Eye (tissue), 1 donor: Measurements from ENCODE around the gene STIP1.
A peak's percentile ranks its signal among the peaks of the same experiment; 100 is the strongest.

Source experiments
- DNase-seq: peaks from one replicate; pipeline ENCODE4 v3.0.0-alpha.2; 2015

Gene STIP1

DNA sequence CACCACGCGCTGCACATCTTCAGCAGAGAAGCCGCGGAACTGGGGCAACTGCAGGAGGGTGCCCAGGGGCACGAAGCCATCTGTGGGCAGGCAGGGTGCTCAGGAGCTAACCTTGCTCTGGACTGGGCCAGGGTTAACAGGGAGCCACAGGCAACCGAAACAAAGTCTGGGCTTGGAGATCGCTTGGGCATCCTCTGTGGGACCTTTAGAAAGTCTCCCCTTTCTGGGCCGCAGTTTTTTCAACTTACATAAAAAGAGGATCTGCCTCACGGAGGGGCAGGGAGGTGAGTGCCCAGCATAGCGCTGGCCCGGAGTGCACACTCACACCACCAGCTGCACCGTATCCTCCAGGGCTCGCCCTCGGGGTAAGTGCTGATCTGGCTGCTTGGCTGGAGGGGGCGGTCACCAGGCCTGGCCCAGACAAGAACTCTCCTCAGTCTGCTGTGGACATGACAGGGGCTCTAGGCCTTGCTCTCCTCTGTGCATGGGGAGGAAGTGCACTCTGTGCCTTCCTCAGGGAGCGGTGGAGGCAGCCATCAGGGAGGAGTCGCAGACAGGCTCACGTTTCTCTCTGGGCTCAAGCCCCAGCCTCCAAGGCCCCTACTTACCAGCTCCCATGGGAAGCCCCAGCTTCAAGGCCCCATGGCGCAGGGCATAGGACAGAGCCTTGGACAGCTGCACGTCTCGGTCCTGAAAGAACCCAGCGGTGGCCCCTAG is 39.1 kb downstream of the STIP1 start:
- DNase-seq: no peak

DNA sequence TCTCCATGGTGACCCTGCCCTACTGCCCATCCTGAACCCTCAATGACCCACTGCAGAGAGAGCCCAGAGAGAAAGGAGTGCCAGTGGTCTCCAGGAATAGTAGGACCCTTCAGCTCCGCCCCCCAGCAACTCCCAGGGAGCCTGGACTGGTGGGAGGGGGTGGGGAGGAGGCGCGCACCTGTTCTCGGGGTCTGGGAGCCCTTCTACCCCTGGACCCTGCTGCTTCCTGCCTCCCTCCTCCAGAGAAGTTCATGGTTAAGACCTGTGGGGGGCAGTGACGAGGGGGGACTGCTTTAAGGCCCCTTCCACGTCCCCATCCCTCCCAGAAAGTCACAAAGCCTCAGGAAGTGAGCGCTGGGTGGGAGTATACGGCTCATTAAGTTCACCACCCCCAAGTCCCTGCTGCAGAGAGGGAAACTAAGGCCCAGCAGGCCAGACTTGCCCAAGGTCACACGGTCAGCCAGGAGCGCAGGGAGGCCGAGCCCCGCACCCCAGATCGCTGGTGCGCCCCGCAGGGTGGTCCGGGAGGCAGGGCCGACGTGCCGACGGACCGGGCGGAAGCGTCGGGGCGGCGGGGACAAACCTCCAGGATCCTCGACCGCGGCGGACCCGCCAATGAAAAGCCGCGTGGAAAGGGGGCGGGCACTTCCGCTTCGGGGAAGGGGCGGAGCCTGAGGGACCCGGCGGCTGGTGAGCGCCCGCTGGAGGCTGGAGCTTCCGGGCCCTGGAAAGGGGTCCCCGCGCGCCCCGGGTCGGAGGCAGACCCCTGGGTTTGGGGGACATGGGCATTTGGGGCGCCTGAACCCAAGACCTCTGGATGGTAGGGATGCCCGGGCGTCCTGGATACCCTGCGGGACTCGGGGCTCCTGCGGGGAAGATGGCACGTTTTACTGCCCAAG is 39.9 kb downstream of the STIP1 start, which contains the start of the genes NUDT22 and TRPT1:
TSS of gene NUDT22 (plus strand) at position 667 of the 899 bp plus-strand sequence. CDS start 379 bp downstream, outside the sequence.
TSS of gene TRPT1 (minus strand) at position 579 of the 899 bp plus-strand sequence. CDS start at position 253, 326 bp downstream.
- peak; percentile 95 for DNase-seq

DNA sequence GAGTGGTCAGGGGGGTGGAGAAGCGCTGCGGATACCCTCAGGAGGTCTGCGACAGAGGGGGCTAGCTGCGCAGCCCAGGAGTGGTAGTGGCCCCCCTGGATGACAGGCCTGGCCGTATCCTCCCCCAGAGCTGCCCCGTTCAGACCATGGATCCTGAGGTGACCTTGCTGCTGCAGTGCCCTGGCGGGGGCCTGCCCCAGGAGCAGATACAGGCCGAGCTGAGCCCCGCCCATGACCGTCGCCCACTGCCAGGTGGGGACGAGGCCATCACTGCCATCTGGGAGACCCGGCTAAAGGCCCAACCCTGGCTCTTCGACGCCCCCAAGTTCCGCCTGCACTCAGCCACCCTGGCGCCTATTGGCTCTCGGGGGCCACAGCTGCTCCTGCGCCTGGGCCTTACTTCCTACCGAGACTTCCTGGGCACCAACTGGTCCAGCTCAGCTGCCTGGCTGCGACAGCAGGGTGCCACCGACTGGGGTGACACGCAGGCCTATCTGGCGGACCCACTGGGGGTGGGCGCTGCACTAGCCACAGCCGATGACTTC is 40.6 kb downstream of the STIP1 start:
- no peak for DNase-seq

DNA sequence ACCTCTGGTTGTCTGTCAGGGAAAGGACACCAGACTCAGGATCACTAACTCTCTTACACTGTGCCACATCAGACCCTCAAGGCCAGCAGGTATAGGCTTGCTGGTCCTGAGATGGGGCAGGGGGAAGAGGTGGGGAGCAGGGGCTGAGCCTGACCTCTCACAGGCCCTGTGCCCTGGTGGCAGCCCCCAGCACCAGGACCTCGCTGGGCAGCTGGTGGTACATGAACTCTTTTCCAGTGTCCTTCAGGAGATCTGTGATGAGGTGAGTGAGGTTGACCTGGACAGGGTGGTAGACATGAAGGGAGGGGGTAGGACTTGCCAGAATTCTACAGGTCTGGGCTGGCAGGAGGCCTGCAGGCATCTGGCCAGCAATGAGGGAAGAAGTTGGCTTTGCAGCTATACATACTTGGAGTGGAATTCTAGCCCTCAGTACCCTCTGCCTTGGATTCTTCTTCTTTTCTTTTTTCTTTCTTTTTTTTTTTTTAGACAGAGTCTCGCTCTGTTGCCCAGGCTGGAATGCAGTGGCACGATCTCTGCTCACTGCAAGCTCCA is 41.5 kb downstream of the STIP1 start:
- no peak for DNase-seq

DNA sequence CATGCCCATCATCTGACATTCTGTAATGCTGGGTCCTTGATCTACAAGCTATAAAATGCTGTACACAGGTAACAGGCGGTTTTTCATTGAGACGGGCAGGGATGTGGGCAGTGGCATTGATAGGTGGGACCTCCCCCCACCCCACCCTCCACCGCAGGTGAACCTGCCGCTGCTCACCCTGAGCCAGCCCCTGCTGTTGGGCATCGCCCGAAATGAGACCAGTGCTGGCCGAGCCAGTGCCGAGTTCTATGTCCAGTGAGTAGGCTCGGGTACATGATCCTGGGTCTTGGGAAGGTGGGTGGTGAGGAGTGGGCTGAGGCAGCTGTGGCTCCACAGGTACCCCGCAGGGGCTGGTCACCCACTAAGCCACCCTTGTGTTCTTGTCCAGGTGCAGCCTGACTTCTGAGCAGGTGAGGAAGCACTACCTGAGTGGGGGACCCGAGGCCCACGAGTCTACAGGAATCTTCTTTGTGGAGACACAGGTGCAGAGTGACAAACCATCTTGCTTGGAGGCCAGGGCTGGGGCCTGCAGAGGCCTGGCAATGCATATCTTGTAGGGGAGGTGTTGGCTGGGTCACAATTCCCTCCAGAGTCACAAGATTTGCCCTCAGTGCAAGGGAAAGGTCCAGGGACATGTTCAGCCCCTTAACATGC is 43.2 kb downstream of the STIP1 start:
- no peak for DNase-seq

DNA sequence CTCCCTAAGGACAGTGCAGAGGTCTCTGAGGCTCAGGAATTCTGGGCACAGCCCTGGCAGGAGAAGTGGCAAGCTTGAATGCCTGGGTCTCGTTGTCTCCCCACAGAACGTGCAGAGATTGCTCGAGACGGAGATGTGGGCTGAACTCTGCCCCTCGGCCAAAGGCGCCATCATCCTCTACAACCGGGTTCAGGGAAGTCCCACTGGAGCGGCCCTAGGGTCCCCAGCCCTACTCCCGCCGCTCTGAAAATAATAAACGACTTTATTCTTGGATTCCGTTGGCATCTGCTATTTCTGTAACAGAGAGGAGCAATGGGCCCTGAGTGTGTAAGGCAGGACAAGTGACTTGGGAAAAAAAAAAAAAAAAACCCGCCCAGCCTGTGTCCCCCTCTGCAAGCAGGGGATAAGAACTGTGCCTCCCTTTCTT is 43.8 kb downstream of the STIP1 start:
- no peak for DNase-seq

DNA sequence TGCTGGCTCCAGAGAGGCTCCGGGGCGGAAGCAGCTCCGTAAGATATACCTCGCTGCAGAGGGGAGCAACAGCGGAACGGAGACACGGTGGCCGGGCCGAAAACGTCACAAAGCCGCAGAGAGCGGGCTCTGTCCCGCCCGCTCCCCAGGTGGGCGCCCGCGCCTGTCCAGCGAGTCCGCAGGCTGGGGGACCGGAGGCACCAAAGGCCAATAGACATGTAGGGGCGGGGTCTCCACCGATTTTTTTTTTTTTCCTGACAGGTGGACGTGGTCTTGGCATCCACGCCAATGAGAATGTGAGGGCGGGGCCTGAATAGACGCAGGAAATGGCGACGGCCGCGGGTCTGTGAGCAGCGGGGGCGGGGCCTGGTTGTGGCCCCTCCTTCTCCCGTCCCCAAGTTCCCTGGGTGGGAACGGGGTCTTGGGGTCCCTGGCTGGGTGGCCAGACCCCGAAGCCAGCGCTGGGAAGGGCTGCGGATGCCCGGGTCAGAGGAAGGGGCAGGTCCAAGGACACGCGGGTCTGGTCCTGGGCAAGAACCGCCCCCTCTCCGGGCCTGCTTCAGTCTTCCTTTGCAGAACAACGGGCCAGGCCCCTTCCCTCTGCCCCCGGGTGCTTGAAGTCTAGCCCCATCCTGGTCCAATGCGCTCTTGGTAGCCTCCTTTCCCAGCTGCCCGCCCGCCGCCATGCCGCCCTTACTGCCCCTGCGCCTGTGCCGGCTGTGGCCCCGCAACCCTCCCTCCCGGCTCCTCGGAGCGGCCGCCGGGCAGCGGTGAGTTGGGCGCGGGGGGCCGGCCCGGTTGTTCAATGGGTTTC is 44.4 kb downstream of the STIP1 start, which contains the start of gene DNAJC4:
TSS of gene DNAJC4 (plus strand) at position 378 of the 814 bp plus-strand sequence. CDS start at position 685, 307 bp downstream.
- DNase-seq: peak; percentile 98

GRCh38 chr11:64230985-64231365 is 45.0 kb downstream of the STIP1 start:
- DNase-seq: no peak

DNA sequence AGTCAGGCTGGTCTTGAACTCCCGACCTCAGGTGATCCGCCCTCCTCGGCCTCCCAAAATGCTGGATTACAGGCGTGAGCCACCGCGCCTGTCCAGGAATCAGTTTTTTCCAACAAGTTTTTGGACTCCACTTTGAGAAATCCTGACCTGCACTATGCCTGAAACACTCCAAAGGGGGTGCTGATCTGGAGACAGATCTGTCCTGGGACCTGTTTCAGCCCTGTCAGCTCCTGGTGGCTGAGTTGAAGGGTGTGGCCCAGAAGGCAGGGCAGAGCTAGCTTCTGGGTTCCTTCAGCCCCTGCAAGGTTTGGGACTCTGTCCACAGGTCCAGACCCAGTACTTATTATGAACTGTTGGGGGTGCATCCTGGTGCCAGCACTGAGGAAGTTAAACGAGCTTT is 45.6 kb downstream of the STIP1 start:
- DNase-seq: no peak

GRCh38 chr11:64232182-64232966 is 46.4 kb downstream of the STIP1 start:
- DNase-seq: no peak

DNA sequence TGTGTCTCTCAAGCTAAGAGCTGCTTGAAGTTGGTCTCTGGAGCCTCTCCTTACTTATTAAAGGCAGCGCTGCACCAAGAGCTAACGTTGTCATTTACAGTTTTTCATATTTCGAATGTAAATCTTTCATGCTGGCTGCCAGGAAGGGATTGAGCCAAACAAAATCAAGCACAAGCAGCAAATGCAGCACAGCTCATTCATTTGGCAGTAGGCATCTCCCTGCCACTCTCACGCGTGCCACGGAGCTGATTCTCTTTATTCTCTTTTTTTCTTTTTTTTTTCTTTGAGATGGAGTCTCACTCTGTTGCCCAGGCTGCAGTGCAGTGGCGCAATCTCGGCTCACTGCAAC is 47.0 kb downstream of the STIP1 start:
- no peak for DNase-seq

- DNase-seq: peak; percentile 68
Measured at GRCh38 chr11:64233913-64234586, 48.1 kb downstream of the STIP1 start, which contains the start of gene VEGFB. Gene VEGFB (plus strand): TSS chr11:64234584. CDS start chr11:64234834, 250 bp downstream.

GRCh38 chr11:64234647-64235379 is 48.8 kb downstream of the STIP1 start:
- DNase-seq: no peak

DNA sequence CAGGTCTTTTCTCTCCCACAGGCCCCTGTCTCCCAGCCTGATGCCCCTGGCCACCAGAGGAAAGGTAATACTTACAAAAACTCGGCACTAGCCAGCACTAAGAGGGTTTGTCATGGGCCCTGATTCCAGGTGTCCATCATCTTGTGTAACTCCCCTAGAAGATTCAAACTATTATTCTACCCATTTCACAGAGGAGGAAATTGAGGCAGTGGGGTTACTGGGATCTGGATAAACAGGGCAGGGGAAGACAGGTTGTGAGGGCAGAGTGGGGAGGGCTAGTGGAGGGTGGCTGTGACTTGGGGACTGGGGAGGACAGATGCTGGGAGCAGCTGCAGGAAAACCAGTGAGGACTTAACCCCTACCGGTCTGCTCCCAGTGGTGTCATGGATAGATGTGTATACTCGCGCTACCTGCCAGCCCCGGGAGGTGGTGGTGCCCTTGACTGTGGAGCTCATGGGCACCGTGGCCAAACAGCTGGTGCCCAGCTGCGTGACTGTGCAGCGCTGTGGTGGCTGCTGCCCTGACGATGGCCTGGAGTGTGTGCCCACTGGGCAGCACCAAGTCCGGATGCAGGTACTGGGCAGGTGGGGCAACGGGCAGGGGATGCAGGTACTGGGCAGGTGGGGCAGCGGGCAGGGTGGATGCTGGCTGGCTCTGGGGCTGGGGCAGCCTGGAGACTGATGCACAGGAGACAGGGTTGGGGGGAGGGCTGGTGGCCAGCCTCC is 49.6 kb downstream of the STIP1 start:
- DNase-seq: no peak

- DNase-seq: no peak
Measured at GRCh38 chr11:64237484-64237951, 51.5 kb downstream of the STIP1 start.

GRCh38 chr11:64238076-64238475 is 52.1 kb downstream of the STIP1 start:
- no peak for DNase-seq

DNA sequence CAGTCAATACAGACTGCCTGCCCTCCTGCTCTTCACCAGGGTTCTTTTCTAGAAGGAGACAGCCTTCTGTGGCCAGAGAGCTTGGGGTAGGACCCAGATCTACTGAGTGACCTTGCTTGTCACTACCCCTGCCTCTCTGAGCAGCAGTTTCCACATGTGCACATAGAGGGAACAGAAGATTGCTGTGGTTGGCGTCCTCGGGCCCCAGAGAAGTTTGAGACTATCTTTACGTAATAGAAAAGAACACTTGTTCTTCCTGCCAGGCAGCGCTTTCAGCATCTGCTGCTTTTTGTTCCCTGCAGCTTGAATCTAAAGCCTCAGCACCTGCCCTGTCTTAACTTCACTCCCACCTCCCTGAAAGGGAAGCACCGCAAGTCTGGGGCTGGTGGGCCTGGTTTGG is 53.0 kb downstream of the STIP1 start:
- DNase-seq: no peak

DNA sequence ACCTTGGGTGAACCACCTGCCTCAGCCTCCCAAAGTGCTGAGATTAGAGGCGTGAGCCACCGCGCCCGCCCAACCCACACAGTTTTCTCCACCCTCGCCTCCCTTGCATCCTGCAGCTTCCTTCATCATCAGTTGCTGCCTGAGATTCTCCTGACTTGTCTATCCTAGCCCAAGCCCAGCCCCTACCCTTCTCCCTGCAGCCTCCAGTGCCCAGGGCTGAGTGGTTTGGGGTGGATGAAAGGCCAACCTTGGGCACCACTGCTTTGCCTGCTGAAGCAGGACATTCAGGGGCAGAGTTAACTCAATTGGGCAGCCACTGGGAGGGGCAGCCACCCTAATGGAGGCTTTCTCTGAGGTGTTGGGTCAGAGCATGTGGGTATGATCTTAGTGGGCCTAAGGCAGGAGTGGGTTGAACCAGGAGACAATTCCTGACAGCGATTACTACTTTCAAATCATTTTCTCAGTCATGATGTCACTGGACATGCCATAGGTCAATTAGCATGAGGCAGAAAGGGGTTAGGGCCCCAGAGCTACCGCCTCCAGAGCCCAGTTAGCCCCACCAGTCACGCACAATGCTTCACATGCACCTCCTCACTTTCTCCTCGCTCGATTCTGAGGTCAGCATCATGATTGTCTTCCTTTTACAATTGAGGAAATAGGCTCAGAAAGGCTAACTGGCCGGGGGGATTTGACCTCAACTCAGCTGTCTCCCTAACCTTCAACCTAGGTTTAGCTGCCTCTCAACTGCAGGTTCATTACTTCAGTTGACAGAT is 53.9 kb downstream of the STIP1 start:
- no peak for DNase-seq
